Left forelimb (tissue), 1 donor: ENCODE results near the gene APOL2.
A peak's percentile ranks its signal among the peaks of the same experiment; 100 is the strongest.
"Not testable (repeated sequence)": the region's sequence is repeated elsewhere in the genome, so short reads cannot be mapped to it uniquely, and the experiment has no call there.

Experiments used
- DNase-seq: peaks from one replicate; pipeline ENCODE4 v3.0.0-alpha.2; 2018; ENCODE audit warnings: low spot score

APOL2 gene

GRCh38 chr22:36197514-36198146 is 41.7 kb downstream of the APOL2 start:
- peak; percentile 70 for DNase-seq

- peak; percentile 64 for DNase-seq
Measured at GRCh38 chr22:36197065-36197440, 42.3 kb downstream of the APOL2 start.

- peak; percentile 55 for DNase-seq
Measured at GRCh38 chr22:36196254-36197064, 42.9 kb downstream of the APOL2 start.

- peak; percentile 69 for DNase-seq
Measured at GRCh38 chr22:36194971-36195370, 44.4 kb downstream of the APOL2 start.

GRCh38 chr22:36194385-36194784 is 44.9 kb downstream of the APOL2 start:
- peak; percentile 53 for DNase-seq

GRCh38 chr22:36193577-36193976 is 45.8 kb downstream of the APOL2 start:
- peak; percentile 17 for DNase-seq

GRCh38 chr22:36193171-36193570 is 46.2 kb downstream of the APOL2 start:
- DNase-seq: no peak

- DNase-seq: peak; percentile 48
Measured at GRCh38 chr22:36192542-36192941, 46.8 kb downstream of the APOL2 start.

- DNase-seq: peak; percentile 66
Measured at GRCh38 chr22:36191106-36191836, 48.1 kb downstream of the APOL2 start.

GRCh38 chr22:36187862-36188261 is 51.5 kb downstream of the APOL2 start:
- not testable (repeated sequence) for DNase-seq

- peak; percentile 17 for DNase-seq
Measured at GRCh38 chr22:36185828-36186624, 53.3 kb downstream of the APOL2 start.

GRCh38 chr22:36184433-36185025 is 54.8 kb downstream of the APOL2 start:
- DNase-seq: peak; percentile 55

GRCh38 chr22:36183446-36183845 is 55.9 kb downstream of the APOL2 start:
- DNase-seq: peak; percentile 47

GRCh38 chr22:36182857-36183256 is 56.5 kb downstream of the APOL2 start:
- no peak for DNase-seq

GRCh38 chr22:36182056-36182455 is 57.3 kb downstream of the APOL2 start:
- no peak for DNase-seq

- DNase-seq: peak; percentile 46
Measured at GRCh38 chr22:36180928-36181327, 58.4 kb downstream of the APOL2 start.

GRCh38 chr22:36180038-36180880 is 59.1 kb downstream of the APOL2 start:
- peak; percentile 72 for DNase-seq

GRCh38 chr22:36177160-36177559 is 62.2 kb downstream of the APOL2 start:
- DNase-seq: peak; percentile 15
